ENCODE measurements around the gene CNTNAP2. TPM values are rescaled to one million over a fixed set of nuclear protein-coding genes. Genes with fewer than 3 reads are reported as not detected.

CNTNAP2 gene
- total RNA-seq, 1 experiment from 2014 or later = 64.5 TPM

DNA sequence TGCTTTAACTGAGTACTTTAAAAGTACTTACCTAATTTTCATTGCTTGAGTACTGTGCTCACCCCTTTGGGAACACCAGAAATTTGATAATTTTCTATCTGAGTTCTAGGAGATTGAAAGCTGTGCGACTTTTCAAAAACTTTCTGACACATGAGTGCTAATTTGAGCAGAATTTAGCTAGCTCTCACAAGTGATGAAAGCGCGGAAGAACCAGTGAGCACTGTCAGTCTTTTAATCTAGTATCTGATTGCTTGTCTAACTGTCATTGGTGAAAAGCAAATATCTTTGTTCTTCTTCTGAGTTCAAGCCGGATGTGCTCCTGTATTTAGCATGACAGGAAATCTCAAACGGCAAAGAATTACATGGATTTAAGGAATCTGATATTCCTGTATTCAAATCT is 899.4 kb downstream of the CNTNAP2 start:
- Mint-ChIP-seq H3K4me3 (no peak overlapping the region), H3K4me1 (no peaks in the 10 kb centered on the region), H3K27me3 (ENCODE audit: low read depth) (no peaks in the 10 kb centered on the region), H3K9me3 (no peaks in the 10 kb centered on the region), H3K36me3 (ENCODE audit: insufficient read depth in 1 of 3, low read depth in 3 of 3) (no peaks in the 10 kb centered on the region), H3K27ac (no peak overlapping the region)
- Histone ChIP-seq H3K4me2 (ENCODE audit: insufficient read depth, insufficient read length, low read length) (no peak overlapping the region), H4K5ac (ENCODE audit: insufficient read length, low read depth, low read length) (no peak overlapping the region), H3K4me1 (ENCODE audit: insufficient read depth, low read length) (no peaks in the 10 kb centered on the region), H2AFZ (ENCODE audit: low read length) (no peak overlapping the region), H2BK12ac (ENCODE audit: insufficient read length, low read depth, low read length) (no peak overlapping the region), H2AK5ac (ENCODE audit: insufficient read length, low read length) (no peak overlapping the region), H3T11ph (ENCODE audit: low read length) (no peak overlapping the region), H2BK5ac (ENCODE audit: insufficient read length, low read length) (no peak overlapping the region), H4K8ac (replicated peaks; ENCODE audit: insufficient read length, low read depth, low read length) (no peak overlapping the region), H2BK120ac (ENCODE audit: low read depth, low read length, poor library complexity, severe bottlenecking) (no peak overlapping the region), H3K4ac (ENCODE audit: low read depth, low read length) (no peak overlapping the region), H4K91ac (ENCODE audit: insufficient read length, low read depth, low read length) (no peak overlapping the region), H3K9me3 (ENCODE audit: control insufficient read depth, low read depth, low read length) (no peaks in the 10 kb centered on the region), H3K56ac (ENCODE audit: insufficient read length, low read depth, low read length) (no peak overlapping the region), H3K79me2 (ENCODE audit: insufficient read depth, low read length) (no peaks in the 10 kb centered on the region), H3K14ac (ENCODE audit: insufficient read depth, low read length) (no peak overlapping the region), H2BK15ac (ENCODE audit: low read depth, low read length) (no peak overlapping the region), H3K23me2 (ENCODE audit: insufficient read length, low read depth, low read length, poor library complexity, severe bottlenecking) (no peaks in the 10 kb centered on the region), H3K27ac (ENCODE audit: insufficient read length, low read depth, low read length) (no peak overlapping the region), H2BK20ac (ENCODE audit: low read depth, low read length, poor library complexity, severe bottlenecking) (no peak overlapping the region), H4K20me1 (ENCODE audit: control insufficient read depth, insufficient read depth, insufficient read length) (no peaks in the 10 kb centered on the region), H3K9ac (ENCODE audit: extremely low read depth, insufficient read length, low read length) (no peak overlapping the region), H3K27me3 (ENCODE audit: insufficient read depth, low read length) (no peaks in the 10 kb centered on the region), H3K23ac (ENCODE audit: insufficient read length, low read depth, low read length) (no peak overlapping the region), H3K18ac (ENCODE audit: insufficient read length, low read depth, low read length) (no peak overlapping the region), H3K79me1 (ENCODE audit: insufficient read depth, low read depth, low read length, poor library complexity, severe bottlenecking) (no peaks in the 10 kb centered on the region)
- TF ChIP-seq, protein P1, sequence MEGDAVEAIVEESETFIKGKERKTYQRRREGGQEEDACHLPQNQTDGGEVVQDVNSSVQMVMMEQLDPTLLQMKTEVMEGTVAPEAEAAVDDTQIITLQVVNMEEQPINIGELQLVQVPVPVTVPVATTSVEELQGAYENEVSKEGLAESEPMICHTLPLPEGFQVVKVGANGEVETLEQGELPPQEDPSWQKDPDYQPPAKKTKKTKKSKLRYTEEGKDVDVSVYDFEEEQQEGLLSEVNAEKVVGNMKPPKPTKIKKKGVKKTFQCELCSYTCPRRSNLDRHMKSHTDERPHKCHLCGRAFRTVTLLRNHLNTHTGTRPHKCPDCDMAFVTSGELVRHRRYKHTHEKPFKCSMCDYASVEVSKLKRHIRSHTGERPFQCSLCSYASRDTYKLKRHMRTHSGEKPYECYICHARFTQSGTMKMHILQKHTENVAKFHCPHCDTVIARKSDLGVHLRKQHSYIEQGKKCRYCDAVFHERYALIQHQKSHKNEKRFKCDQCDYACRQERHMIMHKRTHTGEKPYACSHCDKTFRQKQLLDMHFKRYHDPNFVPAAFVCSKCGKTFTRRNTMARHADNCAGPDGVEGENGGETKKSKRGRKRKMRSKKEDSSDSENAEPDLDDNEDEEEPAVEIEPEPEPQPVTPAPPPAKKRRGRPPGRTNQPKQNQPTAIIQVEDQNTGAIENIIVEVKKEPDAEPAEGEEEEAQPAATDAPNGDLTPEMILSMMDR (conservative IDR thresholded peaks at IDR 0.05) = no peak
- DNase-seq = no peak
- no CpG with 5 or more reads among the region's 5 CpGs for WGBS (ENCODE audit: extremely low coverage, insufficient read length, low lambda C conversion rate)
